ENCODE measurements around the gene MAG. TPM values are rescaled to one million over a fixed set of nuclear protein-coding genes. Genes with fewer than 3 reads are reported as not detected.
A peak's percentile ranks its signal among the peaks of the same experiment; 100 is the strongest.

MAG gene
- total and polyA plus RNA-seq, 10 of the 15 experiments (the other 5 are each of a cell fraction or from before 2014, with no cell fraction given) = 0.03 to 0.82 (median 0.17) TPM; not detected in 2

GRCh38 chr19:35352177-35352447 lies 60.2 kb downstream of the MAG start:
- Histone ChIP-seq H2AFZ (ENCODE audit: control insufficient read depth, low read depth, low read length) (no peak overlapping the region), H3K4me2 (ENCODE audit: control insufficient read depth, insufficient read depth) (peak overlapping the region; percentile 57; the same call in 1 of the 2 replicates), H3K36me3 (ENCODE audit: control insufficient read depth in 2 of 2, insufficient read depth in 2 of 2, low read length in 1 of 2) (no peaks in the 10 kb centered on the region), H3K4me1 (ENCODE audit: control insufficient read depth, insufficient read depth, low read length) (peaks cover 48% of the 10 kb centered on the region), H4K20me1 (ENCODE audit: control insufficient read depth, insufficient read depth) (no peaks in the 10 kb centered on the region), H3K9ac (ENCODE audit: control insufficient read depth, insufficient read depth, low read length) (no peak overlapping the region), H3K27me3 (replicated peaks in 1 of 2; ENCODE audit: control insufficient read depth in 2 of 2, insufficient read depth in 2 of 2, low read length in 1 of 2) (no peaks in the 10 kb centered on the region), H3K4me3 (no peak overlapping the region), H3K79me2 (ENCODE audit: control insufficient read depth, insufficient read depth, low read length) (no peaks in the 10 kb centered on the region), H3K27ac (ENCODE audit: control insufficient read depth, insufficient read depth) (no peak overlapping the region), H3K9me3 (replicated peaks; ENCODE audit: control insufficient read depth, insufficient read depth, low read length) (no peaks in the 10 kb centered on the region)
- TF ChIP-seq CBFB (IDR thresholded peaks at IDR 0.05; ENCODE audit: low read depth) (no peak), CHD2 (IDR thresholded peaks at IDR 0.05; ENCODE audit: borderline replicate concordance, low read depth, low read length) (no peak), JUNB (IDR thresholded peaks at IDR 0.05) (no peak), YBX1 (IDR thresholded peaks at IDR 0.05) (no peak), BCLAF1 (IDR thresholded peaks at IDR 0.05) (no peak), RAD51 (IDR thresholded peaks at IDR 0.05) (no peak), TAF1 (IDR thresholded peaks at IDR 0.05; ENCODE audit: borderline replicate concordance, low read depth, low read length) (no peak), EGR1 (IDR thresholded peaks at IDR 0.05; ENCODE audit: borderline replicate concordance in 1 of 2, low read depth in 2 of 2, low read length in 2 of 2) (no peak), HDGF (IDR thresholded peaks at IDR 0.05) (no peak), IRF5 (IDR thresholded peaks at IDR 0.05; ENCODE audit: borderline replicate concordance) (no peak), RELA (IDR thresholded peaks at IDR 0.05; ENCODE audit: borderline replicate concordance, partially characterized antibody) (no peak), NBN (IDR thresholded peaks at IDR 0.05) (no peak), POLR2AphosphoS2 (IDR thresholded peaks at IDR 0.05; ENCODE audit: low read depth, low read length) (no peak), SREBF2 (IDR thresholded peaks at IDR 0.05; ENCODE audit: low read length) (no peak)
- ChIA-PET SMC1A (ENCODE audit: uncharacterized antibody, unreplicated experiment) (interaction anchor here (0.9 to 7.1 kb wide), 18 partner anchors 9 to 157 kb away, joined by 3 to 134 read pairs (median 12); no protein-coding TSS in a partner anchor), CTCF (interaction anchor here (0.8 to 6.7 kb wide), 31 partner anchors 13 to 238 kb away, joined by 3 to 168 read pairs (median 6); no protein-coding TSS in a partner anchor), POLR2A (interaction anchor here (2.2 to 5.5 kb wide), 4 partner anchors 25 to 143 kb away, joined by 11 to 35 read pairs (median 22); no protein-coding TSS in a partner anchor), RAD21 (ENCODE audit: unreplicated experiment) (interaction anchor here (1.2 to 6.8 kb wide), 18 partner anchors 17 to 158 kb away, joined by 3 to 143 read pairs (median 13); no protein-coding TSS in a partner anchor)
- FAIRE-seq = no peak
- in situ Hi-C loops (cut with MboI) = no loop called here
- intact Hi-C loops (cut with micrococcal nuclease; ENCODE audit: unreplicated experiment) = loop anchor here (1.0 to 2.0 kb wide), 5 partner anchors 49 to 143 kb away; no protein-coding TSS in a partner anchor
- no peak for DNase-seq (ENCODE audit: low read depth, low spot score)
- ATAC-seq = no peak
- no TSS peak for BruUV-seq (replicated peaks)
- 88% methylated on average over 18 of the region's 18 CpGs for WGBS (ENCODE audit: insufficient coverage, insufficient replicate concordance, low lambda C conversion rate, missing lambda C conversion rate)

All from GM12878 (cell line).